ENCODE measurements around the gene SNRPD1. TPM values are rescaled to one million over a fixed set of nuclear protein-coding genes. Genes with fewer than 3 reads are reported as not detected.
A peak's percentile ranks its signal among the peaks of the same experiment; 100 is the strongest.
"Not testable (repeated sequence)": the region's sequence is repeated elsewhere in the genome, so short reads cannot be mapped to it uniquely, and the experiment has no call there.

Gene SNRPD1
- total RNA-seq, 5 donors from 2014 or later (not counting 1 experiment from before 2014, with no cell fraction given): 18.7 to 31.2 (median 30.7) TPM

- Histone ChIP-seq H3K27me3 (replicated peaks in 1 of 2; ENCODE audit: control insufficient read depth in 2 of 2, extremely low read depth in 1 of 2, insufficient read depth in 2 of 2, low read length in 1 of 2) (no peaks in the 10 kb centered on the region), H3K27ac (ENCODE audit: low read length) (no peak overlapping the region), H3K9me3 (no peaks in the 10 kb centered on the region), H3K4me1 (ENCODE audit: control insufficient read depth in 1 of 2, extremely low read depth in 1 of 2, insufficient read depth in 2 of 2, low read length in 2 of 2) (no peaks in the 10 kb centered on the region), H3K4me3 (ENCODE audit: control insufficient read depth in 1 of 2, extremely low read depth in 1 of 2, low read length in 1 of 2) (no peak overlapping the region), H3K36me3 (ENCODE audit: control insufficient read depth in 2 of 2, extremely low read depth in 1 of 2, insufficient read depth in 1 of 2, low read length in 1 of 2) (peaks cover 4 to 7% of the 10 kb centered on the region in 2 donors)
- Mint-ChIP-seq H3K4me3 (no peak overlapping the region), H3K4me1 (peaks cover 0 to 2% (median 0%) of the 10 kb centered on the region in 3 donors), H3K36me3 (peaks cover 21% of the 10 kb centered on the region), H3K9me3 (no peaks in the 10 kb centered on the region), H3K27me3 (no peaks in the 10 kb centered on the region), H3K27ac (no peak overlapping the region)
- no peak for ATAC-seq (replicated peaks in 1 of 4)
- CTCF ChIA-PET: interaction anchor here in 1 of 2 donors (0.6 kb wide), 1 partner anchor 61 kb away, joined by 3 read pairs; the partner anchor contains the start of gene SNRPD1
- WGBS (ENCODE audit: insufficient coverage): 100% methylated on average over 2 of the region's 3 CpGs
- POLR2A ChIA-PET: no interaction called here
- DNase-seq: no peak
Measured at GRCh38 chr18:21672521-21673267, 60.6 kb downstream of the SNRPD1 start.

DNA sequence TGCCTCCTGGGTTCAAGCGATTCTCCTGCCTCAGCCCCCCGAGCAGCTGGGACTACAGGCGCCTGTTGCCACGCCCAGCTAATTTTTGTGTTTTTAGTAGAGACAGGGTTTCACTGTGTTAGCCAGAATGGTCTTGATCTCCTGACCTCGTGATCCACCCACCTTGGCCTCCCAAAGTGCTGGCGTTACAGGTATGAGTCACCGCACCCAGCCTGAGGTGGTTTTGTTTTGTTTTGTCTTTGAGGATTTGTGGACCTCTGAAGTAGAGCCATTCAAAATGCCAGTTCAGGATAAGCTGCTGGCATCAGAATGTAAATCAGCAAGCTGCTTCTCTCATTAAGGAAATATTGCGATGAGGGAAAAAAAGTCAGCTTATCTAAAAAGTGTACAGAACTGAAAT lies 63.2 kb downstream of the SNRPD1 start:
- peaks cover 13% of the 10 kb centered on the region for H3K36me3 Mint-ChIP-seq
- POLR2A ChIA-PET: interaction anchor here in 1 of 2 donors (0.6 kb wide), 1 partner anchor 47 kb away, joined by 3 read pairs; no protein-coding TSS in a partner anchor
- H3K9me3 ChIP-seq; H3K9me3 Mint-ChIP-seq; H3K36me3 ChIP-seq (ENCODE audit: control insufficient read depth in 2 of 2, extremely low read depth in 1 of 2, insufficient read depth in 1 of 2, low read length in 1 of 2); DNase-seq; H3K4me1 Mint-ChIP-seq; H3K27me3 Mint-ChIP-seq; H3K4me1 ChIP-seq (ENCODE audit: control insufficient read depth in 1 of 2, extremely low read depth in 1 of 2, insufficient read depth in 2 of 2, low read length in 2 of 2); H3K27me3 ChIP-seq (replicated peaks in 1 of 2; ENCODE audit: control insufficient read depth in 2 of 2, extremely low read depth in 1 of 2, insufficient read depth in 2 of 2, low read length in 1 of 2); H3K4me3 ChIP-seq (ENCODE audit: control insufficient read depth in 1 of 2, extremely low read depth in 1 of 2, low read length in 1 of 2); H3K27ac ChIP-seq (ENCODE audit: low read length); ATAC-seq (replicated peaks in 1 of 4); H3K4me3 Mint-ChIP-seq; CTCF ChIA-PET; H3K27ac Mint-ChIP-seq: not testable (repeated sequence)
- 76% methylated on average over 7 of the region's 8 CpGs for WGBS (ENCODE audit: insufficient coverage)

GRCh38 chr18:21678859-21679258 lies 66.7 kb downstream of the SNRPD1 start:
- Histone ChIP-seq H3K9me3 (no peaks in the 10 kb centered on the region), H3K4me3 (ENCODE audit: control insufficient read depth in 1 of 2, extremely low read depth in 1 of 2, low read length in 1 of 2) (no peak overlapping the region), H3K4me1 (ENCODE audit: control insufficient read depth in 1 of 2, extremely low read depth in 1 of 2, insufficient read depth in 2 of 2, low read length in 2 of 2) (peaks cover 0 to 7% of the 10 kb centered on the region in 2 experiments), H3K36me3 (ENCODE audit: control insufficient read depth in 2 of 2, extremely low read depth in 1 of 2, insufficient read depth in 1 of 2, low read length in 1 of 2) (no peaks in the 10 kb centered on the region), H3K27ac (ENCODE audit: low read length) (no peak overlapping the region), H3K27me3 (replicated peaks in 1 of 2; ENCODE audit: control insufficient read depth in 2 of 2, extremely low read depth in 1 of 2, insufficient read depth in 2 of 2, low read length in 1 of 2) (no peaks in the 10 kb centered on the region)
- Mint-ChIP-seq H3K4me3 (no peak overlapping the region), H3K9me3 (no peaks in the 10 kb centered on the region), H3K27me3 (no peaks in the 10 kb centered on the region), H3K27ac (no peak overlapping the region), H3K4me1 (peaks cover 2 to 6% (median 4%) of the 10 kb centered on the region in 3 donors), H3K36me3 (peaks cover 3% of the 10 kb centered on the region)
- DNase-seq: no peak
- no CpG with 5 or more reads among the region's 1 CpG for WGBS (ENCODE audit: insufficient coverage)
- ChIA-PET POLR2A (interaction anchor here in 1 of 2 donors (1.0 kb wide), 1 partner anchor 9 kb away, joined by 4 read pairs; no protein-coding TSS in a partner anchor), CTCF (interaction anchor here in 1 of 2 donors (0.6 kb wide), 2 partner anchors 18 to 60 kb away, joined by 4 read pairs; no protein-coding TSS in a partner anchor)
- no peak for ATAC-seq (replicated peaks in 1 of 4)

DNA sequence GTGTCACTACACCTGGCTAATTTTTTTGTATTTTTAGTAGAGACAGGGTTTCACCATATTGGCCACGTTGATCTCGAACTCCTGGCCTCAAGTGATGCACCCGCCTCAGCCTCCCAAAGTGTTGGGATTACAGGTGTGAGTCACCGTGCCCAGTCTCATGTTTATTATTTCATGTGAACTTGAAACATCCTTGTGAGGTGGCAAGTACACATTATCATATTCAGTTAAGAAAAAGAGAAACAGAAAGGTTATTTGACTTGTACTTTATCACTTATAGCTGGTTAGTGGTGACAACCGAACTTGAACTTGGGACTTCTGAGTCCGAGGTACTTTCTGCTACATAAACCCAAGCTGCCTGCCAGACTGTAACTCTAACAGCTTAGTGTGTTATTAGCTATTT lies 68.0 kb downstream of the SNRPD1 start:
- 100% methylated on average over 3 of the region's 6 CpGs for WGBS (ENCODE audit: insufficient coverage)
- peaks cover 6% of the 10 kb centered on the region for H3K36me3 Mint-ChIP-seq
- no peaks in the 10 kb centered on the region for H3K27me3 Mint-ChIP-seq
- peaks cover 0 to 7% of the 10 kb centered on the region in 2 experiments for H3K4me1 ChIP-seq (ENCODE audit: control insufficient read depth in 1 of 2, extremely low read depth in 1 of 2, insufficient read depth in 2 of 2, low read length in 2 of 2)
- CTCF ChIA-PET: no interaction called here
- H3K27me3 ChIP-seq (replicated peaks in 1 of 2; ENCODE audit: control insufficient read depth in 2 of 2, extremely low read depth in 1 of 2, insufficient read depth in 2 of 2, low read length in 1 of 2): no peaks in the 10 kb centered on the region
- no peak overlapping the region for H3K4me3 ChIP-seq (ENCODE audit: control insufficient read depth in 1 of 2, extremely low read depth in 1 of 2, low read length in 1 of 2)
- no peak for DNase-seq
- no peak for ATAC-seq (replicated peaks in 1 of 4)
- H3K9me3 ChIP-seq: no peaks in the 10 kb centered on the region
- no peak overlapping the region for H3K4me3 Mint-ChIP-seq
- H3K9me3 Mint-ChIP-seq: no peaks in the 10 kb centered on the region
- peaks cover 11 to 15% (median 14%) of the 10 kb centered on the region in 3 donors for H3K4me1 Mint-ChIP-seq
- H3K27ac Mint-ChIP-seq: no peak overlapping the region
- no peaks in the 10 kb centered on the region for H3K36me3 ChIP-seq (ENCODE audit: control insufficient read depth in 2 of 2, extremely low read depth in 1 of 2, insufficient read depth in 1 of 2, low read length in 1 of 2)
- H3K27ac ChIP-seq (ENCODE audit: low read length): no peak overlapping the region
- POLR2A ChIA-PET: interaction anchor here in 1 of 2 donors (0.5 kb wide), 1 partner anchor 53 kb away, joined by 5 read pairs; no protein-coding TSS in a partner anchor

- CTCF ChIA-PET: interaction anchor here (0.6 to 1.4 kb wide), 4 partner anchors 22 to 316 kb away, joined by 4 to 16 read pairs (median 6); partner anchors contain the start of gene ESCO1 (in 1 of the 2)
- H3K27ac ChIP-seq (ENCODE audit: low read length): peak overlapping the region; percentile 84
- H3K27ac Mint-ChIP-seq: no peak overlapping the region
- H3K36me3 ChIP-seq (ENCODE audit: control insufficient read depth in 2 of 2, extremely low read depth in 1 of 2, insufficient read depth in 1 of 2, low read length in 1 of 2): peaks cover 0 to 3% of the 10 kb centered on the region in 2 donors
- POLR2A ChIA-PET: interaction anchor here (0.5 to 1.7 kb wide), 10 partner anchors 18 to 93 kb away, joined by 3 to 14 read pairs (median 5); partner anchors contain the start of genes ABHD3 (in 1 of the 2) and ESCO1 (in 1 of the 2)
- ATAC-seq (replicated peaks in 1 of 4): peak; percentile 81 to 90 (median 87)
- H3K27me3 ChIP-seq (replicated peaks in 1 of 2; ENCODE audit: control insufficient read depth in 2 of 2, extremely low read depth in 1 of 2, insufficient read depth in 2 of 2, low read length in 1 of 2): no peaks in the 10 kb centered on the region
- peaks cover 0 to 12% of the 10 kb centered on the region in 2 experiments for H3K4me1 ChIP-seq (ENCODE audit: control insufficient read depth in 1 of 2, extremely low read depth in 1 of 2, insufficient read depth in 2 of 2, low read length in 2 of 2)
- H3K4me1 Mint-ChIP-seq: peaks cover 17 to 24% (median 24%) of the 10 kb centered on the region in 3 donors
- peak overlapping the region; percentile 33 to 50 for H3K4me3 ChIP-seq (ENCODE audit: control insufficient read depth in 1 of 2, extremely low read depth in 1 of 2, low read length in 1 of 2)
- 6% methylated on average over 3 of the region's 11 CpGs for WGBS (ENCODE audit: insufficient coverage)
- no peaks in the 10 kb centered on the region for H3K27me3 Mint-ChIP-seq
- H3K4me3 Mint-ChIP-seq: no peak overlapping the region
- DNase-seq: peak in 24 of 35 experiments; percentile 2 to 73 (median 10)
- H3K36me3 Mint-ChIP-seq: peaks cover 6% of the 10 kb centered on the region
- no peaks in the 10 kb centered on the region for H3K9me3 Mint-ChIP-seq
- no peaks in the 10 kb centered on the region for H3K9me3 ChIP-seq
Measured at GRCh38 chr18:21682371-21683051, 70.4 kb downstream of the SNRPD1 start.

All from T-cell (primary cell).